DLD1 (cell line): Measurements from ENCODE around the gene DISC1.
"Not testable (repeated sequence)": the region's sequence is repeated elsewhere in the genome, so short reads cannot be mapped to it uniquely, and the experiment has no call there.

Experiments
- in situ Hi-C: cut with HindIII; loops from 2 replicates; pipeline ENCODE4 v1.10.0; 2017; ENCODE audit warnings: low sequenced_read_pairs

DISC1 gene

GRCh38 chr1:231943084-231943483, 316.5 kb downstream of the DISC1 start:
- in situ Hi-C loops, result no loop called here

- in situ Hi-C loops, result not testable (repeated sequence)
These were observed 321.5 kb downstream of the DISC1 start for GRCh38 chr1:231948102-231948501.

- in situ Hi-C loops, result no loop called here
These were observed 322.9 kb downstream of the DISC1 start for GRCh38 chr1:231949277-231950091.

- in situ Hi-C loops, result no loop called here
These were observed 323.9 kb downstream of the DISC1 start for GRCh38 chr1:231950331-231951128.

- in situ Hi-C loops, result no loop called here
These were observed 324.8 kb downstream of the DISC1 start for GRCh38 chr1:231951374-231951773.

- in situ Hi-C loops, result no loop called here
These were observed 325.6 kb downstream of the DISC1 start for GRCh38 chr1:231952154-231952553.

- in situ Hi-C loops, result no loop called here
These were observed 327.1 kb downstream of the DISC1 start for GRCh38 chr1:231953660-231954059.

- in situ Hi-C loops, result no loop called here
These were observed 328.2 kb downstream of the DISC1 start for GRCh38 chr1:231954751-231955150.

GRCh38 chr1:231957359-231957758, 330.8 kb downstream of the DISC1 start:
- in situ Hi-C loops, result no loop called here

GRCh38 chr1:231958448-231958847, 331.9 kb downstream of the DISC1 start:
- in situ Hi-C loops, result no loop called here

GRCh38 chr1:231959225-231959884, 332.8 kb downstream of the DISC1 start:
- in situ Hi-C loops, result no loop called here

GRCh38 chr1:231961801-231962200, 335.2 kb downstream of the DISC1 start:
- in situ Hi-C loops, result not testable (repeated sequence)

- in situ Hi-C loops, result no loop called here
These were observed 336.0 kb downstream of the DISC1 start for GRCh38 chr1:231962636-231963035.

GRCh38 chr1:231964241-231964640, 337.7 kb downstream of the DISC1 start:
- in situ Hi-C loops, result no loop called here

GRCh38 chr1:231964961-231965360, 338.4 kb downstream of the DISC1 start:
- in situ Hi-C loops, result no loop called here

- in situ Hi-C loops, result no loop called here
These were observed 339.0 kb downstream of the DISC1 start for GRCh38 chr1:231965615-231966014.

GRCh38 chr1:231966983-231967382, 340.4 kb downstream of the DISC1 start:
- in situ Hi-C loops, result no loop called here

- in situ Hi-C loops, result no loop called here
These were observed 342.5 kb downstream of the DISC1 start for GRCh38 chr1:231969076-231969475.

GRCh38 chr1:231969761-231970160, 343.2 kb downstream of the DISC1 start:
- in situ Hi-C loops, result not testable (repeated sequence)

- in situ Hi-C loops, result no loop called here
These were observed 344.1 kb downstream of the DISC1 start for GRCh38 chr1:231970684-231971083.

- in situ Hi-C loops, result no loop called here
These were observed 345.0 kb downstream of the DISC1 start for GRCh38 chr1:231971397-231972110.
